Erythroblast (primary cell): ENCODE measurements around the gene MTURN.

ENCODE experiments used
- GATA1 ChIP-seq: IDR thresholded peaks from 2 replicates; pipeline ENCODE4 v1.6.1; 2011; ENCODE audit warnings: low read depth, mild to moderate bottlenecking, control low read depth, low read length, moderate library complexity
- POLR2A ChIP-seq: IDR thresholded peaks from 2 replicates; pipeline ENCODE4 v1.6.1; 2011; ENCODE audit warnings: mild to moderate bottlenecking, low read length

GRCh38 chr7:30206942-30207341, 72.2 kb downstream of the MTURN start:
- no peak for TF ChIP-seq POLR2A
- no peak for TF ChIP-seq GATA1
